GM19395 (cell line): ENCODE measurements around the gene BRD1.

Experiments
- ATAC-seq: cut with Tn5 transposase; IDR thresholded peaks from one replicate; pipeline ENCODE4 v1.9.1; 2021; ENCODE audit warnings: mild to moderate bottlenecking, moderate library complexity; ENCODE audit not compliant: unreplicated experiment

The BRD1 gene

GRCh38 chr22:49754696-49755630 is 72.7 kb downstream of the BRD1 start:
- ATAC-seq = no peak

- no peak for ATAC-seq
Observed at GRCh38 chr22:49753961-49754695, 73.5 kb downstream of the BRD1 start.

GRCh38 chr22:49753276-49753890 is 74.3 kb downstream of the BRD1 start:
- no peak for ATAC-seq

- no peak for ATAC-seq
Observed at GRCh38 chr22:49752598-49753091, 75.0 kb downstream of the BRD1 start.

GRCh38 chr22:49751966-49752597 is 75.6 kb downstream of the BRD1 start:
- ATAC-seq = no peak

GRCh38 chr22:49751318-49751965 is 76.2 kb downstream of the BRD1 start:
- ATAC-seq = no peak

- no peak for ATAC-seq
Observed at GRCh38 chr22:49749885-49750510, 77.7 kb downstream of the BRD1 start.

GRCh38 chr22:49749227-49749626 is 78.4 kb downstream of the BRD1 start:
- no peak for ATAC-seq

- ATAC-seq = no peak
Observed at GRCh38 chr22:49748514-49748913, 79.2 kb downstream of the BRD1 start.

GRCh38 chr22:49747716-49748115 is 80.0 kb downstream of the BRD1 start:
- no peak for ATAC-seq

GRCh38 chr22:49747130-49747529 is 80.5 kb downstream of the BRD1 start:
- no peak for ATAC-seq

- ATAC-seq = no peak
Observed at GRCh38 chr22:49746065-49746464, 81.6 kb downstream of the BRD1 start.

GRCh38 chr22:49740242-49740641 is 87.4 kb downstream of the BRD1 start:
- no peak for ATAC-seq

- no peak for ATAC-seq
Observed at GRCh38 chr22:49739138-49739537, 88.5 kb downstream of the BRD1 start.

GRCh38 chr22:49738566-49738965 is 89.1 kb downstream of the BRD1 start:
- no peak for ATAC-seq

GRCh38 chr22:49738006-49738405 is 89.7 kb downstream of the BRD1 start:
- ATAC-seq = no peak

GRCh38 chr22:49737101-49737551 is 90.5 kb downstream of the BRD1 start:
- no peak for ATAC-seq

GRCh38 chr22:49736538-49736937 is 91.1 kb downstream of the BRD1 start:
- no peak for ATAC-seq

- no peak for ATAC-seq
Observed at GRCh38 chr22:49735901-49736421, 91.7 kb downstream of the BRD1 start.
